HAP-1 (cell line): ENCODE measurements around the gene OSM.

ENCODE experiments used
- DNase-seq, 2 experiments: peaks; one replicate each; pipeline ENCODE4 v3.0.0-alpha.2; 2016 to 2020; ENCODE audit warnings: low spot score in 2 of 2
- H3K27me3 ChIP-seq: fragments of 250-450 bp; sonication (Bioruptor Pico); 2 replicates; pipeline ENCODE4 v1.5.1; 2020; ENCODE audit warnings: low read depth, mild to moderate bottlenecking, moderate library complexity
- H3K36me3 ChIP-seq: fragments of 250-450 bp; sonication (Bioruptor Pico); replicated peaks from 2 replicates; pipeline ENCODE4 v1.5.1; 2020; ENCODE audit warnings: mild to moderate bottlenecking
- H3K4me1 ChIP-seq: fragments of 250-450 bp; sonication (Bioruptor Pico); 2 replicates; pipeline ENCODE4 v1.5.1; 2020; ENCODE audit warnings: mild to moderate bottlenecking
- H3K4me3 ChIP-seq: fragments of 250-450 bp; sonication (Bioruptor Pico); 2 replicates; pipeline ENCODE4 v1.5.1; 2020; ENCODE audit warnings: mild to moderate bottlenecking, moderate library complexity
- H3K9me3 ChIP-seq: fragments of 250-450 bp; sonication (Bioruptor Pico); 2 replicates; pipeline ENCODE4 v1.5.1; 2020; ENCODE audit warnings: mild to moderate bottlenecking, moderate library complexity
- in situ Hi-C: fragments of 300-500 bp; cut with MboI; formaldehyde crosslinking; loops from 3 replicates; pipeline ENCODE4 v1.14.3; 2020; ENCODE audit warnings: low sequenced_read_pairs, inconsistent platforms, mixed read lengths

OSM gene

DNA sequence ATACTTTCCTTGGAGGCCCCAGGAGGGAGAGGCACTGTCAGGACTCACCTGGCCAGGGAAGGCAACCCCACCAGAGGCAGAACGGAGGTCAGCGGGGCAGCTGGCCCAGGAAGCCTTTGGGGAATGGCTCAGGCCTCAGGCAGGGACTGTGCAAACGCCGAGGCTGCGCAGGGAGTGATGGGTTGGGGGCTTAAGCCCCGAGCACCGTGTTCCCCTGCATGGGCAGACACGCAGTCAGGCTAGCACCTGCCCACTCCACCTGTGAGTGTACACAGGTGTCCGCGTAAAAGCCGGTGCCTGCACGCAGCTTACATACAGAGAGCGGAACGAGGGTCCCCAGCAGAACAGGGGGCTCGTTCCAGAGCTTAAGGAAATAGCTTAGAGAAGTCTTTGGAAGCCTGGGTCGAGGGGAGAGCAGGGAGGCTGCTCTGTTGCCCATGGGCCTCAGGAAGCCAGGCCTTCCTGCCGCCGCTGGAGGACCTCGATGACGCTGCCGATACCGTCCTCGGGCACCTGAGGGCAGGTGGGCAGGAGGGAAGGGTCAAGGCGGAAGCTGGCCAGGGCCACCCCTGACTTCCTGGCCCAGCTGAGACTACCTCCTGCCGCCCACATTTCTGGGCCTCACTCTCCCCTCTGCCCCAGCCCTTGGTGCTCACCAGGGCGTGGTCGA is 18.7 kb upstream of the OSM start:
- no peak for DNase-seq
- Histone ChIP-seq H3K9me3 (no peaks in the 10 kb centered on the region), H3K4me1 (peaks cover 10% of the 10 kb centered on the region), H3K4me3 (no peak overlapping the region), H3K27me3 (no peaks in the 10 kb centered on the region), H3K36me3 (0 out of 2 replicates have a peak, but pooled peaks cover 3% of the 10 kb centered on the region)
- in situ Hi-C loops: no loop called here

DNA sequence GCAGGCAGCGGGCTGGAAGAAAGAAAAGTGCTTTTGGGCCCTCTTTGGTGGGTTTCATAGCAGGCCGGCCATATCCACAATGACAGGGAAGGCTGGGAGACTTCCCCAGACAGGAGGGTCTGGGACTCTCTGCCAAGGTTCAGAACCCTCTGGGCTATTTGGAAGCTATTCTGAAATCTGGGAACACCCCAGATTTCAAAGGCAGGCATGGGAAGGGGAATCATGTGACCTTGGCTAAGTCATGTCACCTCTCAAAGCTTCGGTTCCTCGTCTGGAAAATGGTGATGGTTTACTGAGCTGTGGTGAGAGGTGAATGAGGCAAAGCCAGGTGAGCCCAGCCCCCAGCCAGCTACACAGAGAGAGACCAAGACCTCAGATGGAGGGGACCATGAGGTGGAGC is 18.0 kb upstream of the OSM start:
- Histone ChIP-seq H3K27me3 (no peaks in the 10 kb centered on the region), H3K36me3 (0 out of 2 replicates have a peak, but pooled peaks cover 3% of the 10 kb centered on the region), H3K9me3 (no peaks in the 10 kb centered on the region), H3K4me3 (no peak overlapping the region), H3K4me1 (peaks cover 6% of the 10 kb centered on the region; the same call in 1 of the 2 replicates)
- DNase-seq: no peak
- in situ Hi-C loops: no loop called here

DNA sequence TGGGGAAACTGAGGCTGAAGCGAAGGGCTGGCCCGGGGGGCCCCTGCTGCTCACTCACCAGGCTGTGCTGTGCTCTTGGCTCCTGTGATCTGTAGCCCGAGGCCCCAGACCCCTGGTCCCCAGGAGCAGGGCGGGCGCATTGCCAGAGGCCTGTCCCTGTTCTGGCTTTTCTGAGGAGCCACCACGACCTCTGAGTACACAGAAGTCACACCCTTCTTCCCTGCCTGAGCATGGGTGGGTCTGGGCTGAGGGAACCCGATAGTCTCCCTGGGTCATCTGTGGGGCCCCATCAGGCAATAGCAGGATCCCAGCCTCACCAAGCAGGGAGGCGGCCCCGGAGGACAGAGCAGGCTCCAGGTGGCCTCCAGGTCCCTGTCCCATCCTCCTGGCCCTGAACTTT is 17.5 kb upstream of the OSM start:
- in situ Hi-C loops: no loop called here
- DNase-seq: no peak
- 0 out of 2 replicates have a peak, but pooled peaks cover 3% of the 10 kb centered on the region for H3K36me3 ChIP-seq
- H3K27me3 ChIP-seq: no peaks in the 10 kb centered on the region
- H3K9me3 ChIP-seq: no peaks in the 10 kb centered on the region
- H3K4me3 ChIP-seq: no peak overlapping the region
- H3K4me1 ChIP-seq: peaks cover 6% of the 10 kb centered on the region; the same call in 1 of the 2 replicates

DNA sequence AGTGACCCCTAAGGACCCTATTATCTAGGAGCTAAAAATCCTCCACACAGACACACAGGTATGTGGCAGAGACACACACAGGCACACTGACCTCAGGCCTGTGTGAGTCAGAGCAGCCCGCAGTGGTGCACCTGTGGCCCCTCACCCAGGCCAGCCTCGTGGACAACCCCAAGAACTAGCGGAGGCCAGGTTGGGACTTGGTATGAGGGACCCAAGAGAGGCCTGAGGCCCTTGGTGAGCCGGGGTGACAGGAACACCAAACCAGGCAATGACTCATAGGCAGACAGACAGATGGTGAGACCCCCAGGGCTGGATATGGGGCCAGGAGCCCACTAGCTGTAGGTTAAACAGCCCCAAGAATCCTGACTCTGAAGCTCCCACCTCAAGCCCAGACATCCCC is 16.7 kb upstream of the OSM start:
- H3K36me3 ChIP-seq: 0 out of 2 replicates have a peak, but pooled peaks cover 3% of the 10 kb centered on the region
- in situ Hi-C loops: no loop called here
- no peak for DNase-seq
- H3K27me3 ChIP-seq: no peaks in the 10 kb centered on the region
- H3K9me3 ChIP-seq: no peaks in the 10 kb centered on the region
- H3K4me3 ChIP-seq: no peak overlapping the region
- H3K4me1 ChIP-seq: peaks cover 2% of the 10 kb centered on the region; the same call in 1 of the 2 replicates

DNA sequence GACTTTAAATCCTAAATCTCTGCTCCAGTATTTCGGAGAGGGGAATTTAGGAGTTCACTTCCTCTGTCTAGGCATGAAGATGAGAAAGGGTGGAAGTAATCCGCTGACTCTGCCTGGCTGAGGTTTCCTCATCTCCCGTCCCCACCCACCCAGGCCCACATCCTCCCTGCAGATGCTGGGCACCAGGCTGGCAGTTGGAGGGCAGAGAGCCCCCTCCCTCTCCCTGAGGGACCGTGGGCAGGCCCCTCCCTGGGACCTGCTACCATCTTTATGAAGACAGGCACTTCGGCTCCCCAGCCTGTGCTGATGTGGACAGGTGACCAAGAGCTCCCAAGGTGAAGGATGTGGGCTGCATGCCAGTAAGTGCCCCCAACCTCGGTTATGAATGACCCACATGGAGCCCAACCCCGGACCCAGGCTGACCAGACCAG is 16.0 kb upstream of the OSM start:
- Histone ChIP-seq H3K27me3 (no peaks in the 10 kb centered on the region), H3K9me3 (no peaks in the 10 kb centered on the region), H3K36me3 (0 out of 2 replicates have a peak, but pooled peaks cover 3% of the 10 kb centered on the region), H3K4me1 (no peaks in the 10 kb centered on the region), H3K4me3 (no peak overlapping the region)
- in situ Hi-C loops: no loop called here
- DNase-seq: no peak

DNA sequence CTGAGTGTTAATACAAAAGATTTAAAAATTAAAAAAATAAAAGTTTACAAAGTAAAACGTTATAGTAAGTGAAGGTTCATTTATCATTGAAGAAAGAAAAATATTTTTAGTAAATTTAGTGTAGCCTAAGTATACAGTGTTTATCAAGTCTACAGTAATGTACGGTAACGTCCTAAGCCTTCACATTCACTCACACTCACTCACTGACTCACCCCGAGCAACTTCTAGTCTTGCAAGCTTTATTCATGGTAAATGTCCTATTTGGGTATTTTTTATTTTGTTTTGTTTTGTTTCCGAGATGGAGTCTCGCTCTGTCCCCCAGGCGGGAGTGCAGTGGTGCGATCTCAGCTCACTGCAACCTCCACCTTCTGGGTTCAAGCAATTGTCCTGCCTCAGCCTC is 13.9 kb upstream of the OSM start:
- Histone ChIP-seq H3K4me3 (no peak overlapping the region), H3K4me1 (no peaks in the 10 kb centered on the region), H3K27me3 (no peaks in the 10 kb centered on the region), H3K9me3 (no peaks in the 10 kb centered on the region), H3K36me3 (no peaks in the 10 kb centered on the region)
- DNase-seq: no peak
- in situ Hi-C loops: no loop called here

DNA sequence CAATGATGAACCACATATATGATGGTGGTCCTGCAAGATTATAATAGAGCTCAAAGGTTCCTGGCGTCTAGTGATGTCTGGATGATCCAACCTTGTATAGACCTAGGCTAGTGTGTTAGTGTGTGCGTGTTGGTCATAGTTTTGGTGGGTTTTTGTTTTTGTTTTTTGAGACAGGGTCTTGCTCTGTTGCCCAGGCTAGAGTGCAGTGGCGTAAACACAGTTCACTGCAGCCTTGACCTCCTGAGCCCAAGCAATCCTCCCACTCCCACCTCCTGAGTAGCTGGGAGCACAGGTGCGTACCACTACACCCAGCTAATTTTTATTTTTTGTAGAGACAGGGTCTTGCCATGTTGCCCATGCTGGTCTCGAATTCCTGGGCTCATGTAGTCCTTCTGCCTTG is 13.3 kb upstream of the OSM start:
- Histone ChIP-seq H3K36me3 (no peaks in the 10 kb centered on the region), H3K27me3 (no peaks in the 10 kb centered on the region), H3K4me3 (no peak overlapping the region), H3K9me3 (no peaks in the 10 kb centered on the region), H3K4me1 (no peaks in the 10 kb centered on the region)
- no peak for DNase-seq
- in situ Hi-C loops: no loop called here

DNA sequence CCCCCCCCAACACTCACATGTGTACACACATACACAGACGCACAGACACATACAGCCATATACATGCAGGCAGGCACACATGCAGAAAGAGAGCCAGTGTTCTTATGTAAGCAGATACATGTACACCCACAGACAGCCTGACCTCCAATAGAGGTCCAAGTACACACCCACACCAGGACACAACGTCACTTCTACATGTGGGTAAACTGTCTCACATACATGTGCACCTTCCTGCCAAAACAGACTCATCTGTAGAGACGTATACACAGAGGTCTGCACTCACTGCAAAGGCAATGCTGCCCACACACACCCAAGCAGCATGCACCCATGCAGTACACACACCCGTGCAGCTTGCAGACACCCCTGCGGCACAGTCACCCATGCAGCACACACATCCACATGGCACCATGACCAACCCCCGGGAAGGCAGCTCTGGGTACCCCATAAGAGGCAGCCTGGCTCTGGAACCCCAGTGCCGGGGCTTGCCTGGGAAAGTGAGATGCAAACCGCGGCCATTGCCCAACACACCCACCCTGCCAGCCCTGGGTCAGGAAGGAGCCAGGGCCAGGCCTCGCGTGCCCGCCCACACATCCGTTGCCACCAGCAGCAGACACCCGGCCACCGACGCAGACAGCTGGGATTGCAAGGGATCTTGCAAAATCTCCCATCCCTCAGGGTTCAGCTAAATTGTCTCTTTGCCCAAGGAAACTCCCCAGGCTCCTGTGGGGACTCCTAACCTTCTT is 12.6 kb upstream of the OSM start:
- Histone ChIP-seq H3K4me1 (no peaks in the 10 kb centered on the region), H3K27me3 (no peaks in the 10 kb centered on the region), H3K9me3 (no peaks in the 10 kb centered on the region), H3K36me3 (no peaks in the 10 kb centered on the region), H3K4me3 (no peak overlapping the region)
- in situ Hi-C loops: no loop called here
- no peak for DNase-seq

DNA sequence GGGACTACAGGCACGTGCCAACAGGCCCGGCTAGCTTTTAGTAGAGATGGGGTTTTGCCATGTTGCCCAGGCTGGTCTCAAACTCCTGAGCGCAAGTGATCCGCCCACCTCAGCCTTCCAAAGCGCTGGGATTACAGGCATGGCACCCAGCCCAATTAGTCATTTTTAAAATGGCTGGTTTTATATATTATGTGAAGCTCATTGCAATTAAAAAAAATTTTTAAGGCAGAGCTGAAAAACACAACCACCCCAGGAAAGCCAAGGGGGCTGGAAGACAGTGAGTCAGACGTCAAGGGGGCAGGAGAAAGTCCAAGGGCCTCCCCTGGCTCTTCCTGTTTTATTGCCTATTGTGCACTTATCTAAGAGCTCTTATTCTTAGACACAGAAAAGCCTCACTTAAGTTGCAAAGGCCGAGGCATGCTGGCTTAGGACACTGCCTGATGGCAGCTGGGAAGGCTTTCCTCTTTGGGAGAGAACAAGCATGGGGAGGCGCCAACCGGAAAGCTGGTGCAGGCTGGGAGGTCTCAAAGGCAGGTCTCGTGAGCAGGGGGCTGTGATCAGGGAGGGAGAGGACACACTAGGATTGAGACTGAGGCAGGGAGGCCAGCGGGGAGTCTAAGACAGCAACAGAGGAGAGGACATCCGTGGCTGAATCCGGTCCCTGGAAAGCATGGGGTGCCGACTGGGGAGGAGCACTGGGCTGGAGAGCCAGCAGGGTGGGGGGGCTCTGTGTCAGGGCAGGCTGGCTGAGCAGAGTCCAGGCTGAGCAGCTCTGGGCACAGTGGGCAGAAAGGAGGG is 11.1 kb upstream of the OSM start:
- H3K36me3 ChIP-seq: no peaks in the 10 kb centered on the region
- in situ Hi-C loops: no loop called here
- H3K9me3 ChIP-seq: no peaks in the 10 kb centered on the region
- H3K27me3 ChIP-seq: no peaks in the 10 kb centered on the region
- no peaks in the 10 kb centered on the region for H3K4me1 ChIP-seq
- peak in 1 of 2 experiments; percentile 27 for DNase-seq
- H3K4me3 ChIP-seq: no peak overlapping the region

DNA sequence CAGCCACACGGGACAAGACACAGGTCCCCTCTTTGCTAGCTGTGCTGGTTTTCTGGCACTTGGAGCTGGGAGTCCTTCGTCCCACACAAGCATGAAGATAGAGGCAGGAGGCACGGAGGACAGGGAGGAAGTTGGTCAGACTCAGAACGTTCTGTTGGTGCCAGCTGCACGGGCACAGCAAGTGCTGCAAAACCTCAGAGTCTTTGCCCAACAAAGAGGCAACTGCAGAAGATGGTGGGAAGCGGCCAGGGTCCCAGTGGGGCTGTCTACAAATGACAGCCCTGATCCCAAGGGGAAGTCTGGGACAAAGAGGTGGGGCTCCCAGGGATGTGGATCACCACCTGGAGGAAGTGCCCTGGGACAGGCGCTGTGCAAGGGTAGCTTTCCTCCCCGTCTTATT is 9.4 kb upstream of the OSM start:
- Histone ChIP-seq H3K4me3 (no peak overlapping the region), H3K27me3 (no peaks in the 10 kb centered on the region), H3K4me1 (no peaks in the 10 kb centered on the region), H3K9me3 (no peaks in the 10 kb centered on the region), H3K36me3 (no peaks in the 10 kb centered on the region)
- in situ Hi-C loops: no loop called here
- no peak for DNase-seq

DNA sequence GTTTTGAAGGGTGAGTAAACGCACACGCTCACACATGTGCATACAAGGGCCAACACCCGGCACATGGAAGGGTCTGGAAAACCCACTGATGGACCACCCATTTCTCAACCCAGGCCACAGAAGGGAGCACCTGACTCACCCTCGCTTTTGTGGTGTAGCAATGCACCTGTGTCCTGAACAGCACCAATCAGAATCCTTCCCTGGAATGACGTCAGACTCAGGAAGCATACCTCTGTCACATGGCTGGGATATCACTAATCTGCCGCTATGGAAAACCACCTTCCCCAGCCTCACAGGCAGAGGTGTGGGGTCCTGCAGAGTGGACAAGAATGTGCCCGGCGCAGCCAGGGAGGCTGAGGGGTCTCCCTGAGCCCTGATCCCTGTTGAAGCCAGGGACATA is 9.0 kb upstream of the OSM start:
- H3K36me3 ChIP-seq: no peaks in the 10 kb centered on the region
- H3K9me3 ChIP-seq: no peaks in the 10 kb centered on the region
- no peaks in the 10 kb centered on the region for H3K4me1 ChIP-seq
- DNase-seq: no peak
- no peaks in the 10 kb centered on the region for H3K27me3 ChIP-seq
- H3K4me3 ChIP-seq: no peak overlapping the region
- in situ Hi-C loops: no loop called here

DNA sequence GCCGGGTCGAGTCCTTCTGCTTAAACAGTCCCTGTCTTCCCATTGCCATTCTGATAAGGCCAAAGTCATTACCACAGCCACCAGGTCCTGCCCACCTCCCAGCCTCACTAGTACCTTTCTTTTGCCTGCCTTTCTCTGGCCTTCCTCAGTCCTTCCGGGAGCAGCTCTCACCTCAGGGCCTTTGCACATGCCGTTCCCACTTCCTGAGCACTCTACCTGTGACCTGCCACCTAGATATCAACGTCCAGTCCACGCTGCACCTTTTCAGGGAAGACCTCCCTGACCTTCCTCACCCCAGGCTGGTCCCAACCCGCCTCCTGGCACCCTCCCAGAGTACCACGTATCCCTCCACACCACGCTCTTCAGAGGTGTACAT is 7.8 kb upstream of the OSM start:
- in situ Hi-C loops: no loop called here
- Histone ChIP-seq H3K9me3 (no peaks in the 10 kb centered on the region), H3K4me1 (no peaks in the 10 kb centered on the region), H3K27me3 (no peaks in the 10 kb centered on the region), H3K4me3 (no peak overlapping the region), H3K36me3 (no peaks in the 10 kb centered on the region)
- no peak for DNase-seq

DNA sequence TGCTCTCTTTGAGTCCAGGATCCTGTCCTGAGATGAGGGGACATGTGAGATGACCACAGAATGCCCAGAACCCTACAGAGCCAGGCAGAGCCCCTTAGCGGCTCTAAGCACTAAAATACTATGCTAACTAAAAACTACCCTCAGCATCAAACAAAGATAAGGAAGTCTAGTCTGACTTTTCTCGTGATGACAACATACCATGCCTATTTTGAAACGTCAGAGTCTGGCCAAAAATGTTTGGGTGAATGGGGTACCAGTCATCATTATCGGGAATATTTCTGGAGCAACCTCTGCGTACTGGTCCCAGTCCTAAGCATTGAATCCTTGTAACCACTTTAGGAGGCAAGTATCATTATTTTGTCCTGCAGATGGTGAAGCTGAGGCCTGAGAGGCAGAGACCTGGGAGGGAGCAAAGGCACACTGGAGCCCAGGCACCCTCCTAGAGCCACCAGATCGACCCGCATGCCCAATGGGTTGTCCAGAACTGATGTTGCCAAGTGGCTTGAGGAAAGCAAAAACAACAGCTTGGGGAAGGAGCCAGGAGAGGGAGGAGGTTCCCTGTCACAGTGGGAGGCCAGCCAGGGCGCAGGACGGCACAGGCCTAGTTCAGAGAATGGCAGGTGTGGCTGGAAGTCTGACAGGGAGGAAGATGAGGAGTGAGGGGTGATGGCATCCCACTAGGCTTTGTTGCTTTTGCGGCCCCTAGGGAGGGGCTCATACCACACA is 7.2 kb upstream of the OSM start:
- no peak for DNase-seq
- Histone ChIP-seq H3K36me3 (no peaks in the 10 kb centered on the region), H3K27me3 (no peaks in the 10 kb centered on the region), H3K4me1 (no peaks in the 10 kb centered on the region), H3K9me3 (no peaks in the 10 kb centered on the region), H3K4me3 (no peak overlapping the region)
- in situ Hi-C loops: no loop called here
